Measurements from ENCODE around the gene MVK.

- no peak for TF ChIP-seq CTCF (IDR thresholded peaks at IDR 0.05; ENCODE audit: low read depth, low read length, missing input control)
- TF ChIP-seq EGR1 (IDR thresholded peaks at IDR 0.05; ENCODE audit: low read depth in 2 of 2) = no peak
- no peak for TF ChIP-seq GABPA (IDR thresholded peaks at IDR 0.05 in 1 of 2, conservative IDR thresholded peaks at IDR 0.05 in 1 of 2)
- TF ChIP-seq SP1 (IDR thresholded peaks at IDR 0.05) = no peak
- TF ChIP-seq MAX (IDR thresholded peaks at IDR 0.05) = no peak
- TF ChIP-seq JUND (IDR thresholded peaks at IDR 0.05) = no peak
- TF ChIP-seq ZBTB33 (IDR thresholded peaks at IDR 0.05) = no peak
- no peak for TF ChIP-seq REST (IDR thresholded peaks at IDR 0.05)
- TF ChIP-seq RAD21 (IDR thresholded peaks at IDR 0.05) = no peak
- no peak for TF ChIP-seq ATF3 (IDR thresholded peaks at IDR 0.05)
- TF ChIP-seq FOXA1 (IDR thresholded peaks at IDR 0.05) = no peak
- TF ChIP-seq YY1 (IDR thresholded peaks at IDR 0.05) = no peak
- no peak for TF ChIP-seq RXRA (IDR thresholded peaks at IDR 0.05)
Observed at GRCh38 chr12:109638735-109639134, 65.1 kb downstream of the MVK start.

All from liver (tissue), 3 donors.